MM.1S (cell line): ENCODE measurements around the gene GPR183.

ENCODE experiments used
- DNase-seq: peaks from one replicate; pipeline ENCODE4 v3.0.0-alpha.2; 2015
- H2AFZ ChIP-seq: fragments of 300-600 bp; sonication (generic); 2 replicates; pipeline ENCODE4 v1.6.0; 2016; ENCODE audit warnings: antibody characterized with exemption, low read length
- H3F3A ChIP-seq: fragments of 300-600 bp; sonication (generic); 2 replicates; pipeline ENCODE4 v1.6.1; 2016; ENCODE audit warnings: mild to moderate bottlenecking, antibody characterized with exemption, low read length, moderate library complexity, mixed read lengths; ENCODE audit not compliant: insufficient read depth
- H3K27ac ChIP-seq: fragments of 300-600 bp; sonication (generic); 2 replicates; pipeline ENCODE4 v1.5.1; 2016; ENCODE audit warnings: mild to moderate bottlenecking, low read length
- H3K27me3 ChIP-seq: fragments of 300-600 bp; sonication (generic); replicated peaks from 2 replicates; pipeline ENCODE4 v1.6.0; 2016; ENCODE audit warnings: low read length; ENCODE audit not compliant: insufficient read depth
- H3K36me3 ChIP-seq: fragments of 300-600 bp; sonication (generic); replicated peaks from 2 replicates; pipeline ENCODE4 v1.6.1; 2016; ENCODE audit warnings: mild to moderate bottlenecking, low read length, mixed read lengths; ENCODE audit not compliant: insufficient read depth
- H3K4me1 ChIP-seq: fragments of 300-600 bp; sonication (generic); 2 replicates; pipeline ENCODE4 v1.6.1; 2016; ENCODE audit warnings: low read length, mixed read lengths
- H3K4me2 ChIP-seq: fragments of 300-600 bp; sonication (generic); 2 replicates; pipeline ENCODE4 v1.6.0; 2016; ENCODE audit warnings: low read depth, low read length
- H3K4me3 ChIP-seq: fragments of 300-600 bp; sonication (generic); 2 replicates; pipeline ENCODE4 v1.5.1; 2016; ENCODE audit warnings: low read length, mixed read lengths
- H3K79me2 ChIP-seq: fragments of 300-600 bp; sonication (generic); 2 replicates; pipeline ENCODE4 v1.6.1; 2016; ENCODE audit warnings: mixed run types, low read length, mixed read lengths
- H3K9ac ChIP-seq: fragments of 300-600 bp; sonication (generic); 2 replicates; pipeline ENCODE4 v1.6.1; 2016; ENCODE audit warnings: low read length, mixed read lengths
- H3K9me2 ChIP-seq: fragments of 300-600 bp; sonication (generic); replicated peaks from 2 replicates; pipeline ENCODE4 v1.6.1; 2016; ENCODE audit warnings: mild to moderate bottlenecking, low read length, mixed read lengths; ENCODE audit not compliant: insufficient read depth
- H3K9me3 ChIP-seq: fragments of 300-600 bp; sonication (generic); replicated peaks from 2 replicates; pipeline ENCODE4 v1.6.1; 2016; ENCODE audit warnings: mild to moderate bottlenecking, low read length, mixed read lengths; ENCODE audit not compliant: insufficient read depth
- H4K20me1 ChIP-seq: fragments of 300-600 bp; sonication (generic); 2 replicates; pipeline ENCODE4 v1.6.1; 2016; ENCODE audit warnings: mild to moderate bottlenecking, low read length, moderate library complexity, mixed read lengths; ENCODE audit not compliant: insufficient read depth
- EZH2 ChIP-seq: fragments of 300-600 bp; sonication (generic); optimal IDR thresholded peaks from 2 replicates; pipeline ENCODE3; 2017; ENCODE audit warnings: low read depth, mild to moderate bottlenecking, antibody characterized with exemption, low read length, mixed read lengths
- EZH2phosphoT487 ChIP-seq: fragments of 300-600 bp; sonication (generic); IDR thresholded peaks from 2 replicates; pipeline ENCODE4 v1.6.1; 2018; ENCODE audit warnings: antibody characterized with exemption, low read length
- TF ChIP-seq, protein P1 (sequence below): fragments of 300-600 bp; sonication (generic); IDR thresholded peaks from 2 replicates; pipeline ENCODE4 v1.5.1; 2016; ENCODE audit warnings: antibody characterized with exemption, low read length, mixed read lengths

The GPR183 gene

DNA sequence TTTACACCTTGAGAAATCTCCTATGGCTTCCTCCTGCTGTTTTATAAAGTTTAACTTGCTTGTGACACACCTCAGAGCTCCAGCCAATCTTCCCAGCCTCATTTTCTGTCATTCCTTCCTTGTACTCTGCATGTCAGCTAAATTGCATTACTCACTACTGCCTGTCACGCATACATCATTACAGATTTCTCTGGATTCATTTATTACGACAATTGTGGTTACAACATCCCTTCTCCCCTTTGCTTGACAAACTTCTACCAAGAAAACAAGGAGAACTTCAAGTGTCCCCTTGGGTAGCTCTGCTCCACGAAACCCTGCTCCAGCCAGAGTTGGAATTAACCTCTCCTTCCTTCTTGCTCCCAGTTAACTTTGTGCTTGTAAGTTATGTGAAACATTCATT, 27.0 kb downstream of the GPR183 start:
- Histone ChIP-seq H3K4me3 (no peak overlapping the region), H3K9me3 (no peaks in the 10 kb centered on the region), H3K79me2 (no peaks in the 10 kb centered on the region), H3K4me1 (peaks cover 10% of the 10 kb centered on the region), H3F3A (no peaks in the 10 kb centered on the region), H3K27me3 (no peaks in the 10 kb centered on the region), H3K9ac (no peak overlapping the region), H3K9me2 (no peaks in the 10 kb centered on the region), H4K20me1 (no peaks in the 10 kb centered on the region), H3K36me3 (no peaks in the 10 kb centered on the region), H2AFZ (no peak overlapping the region), H3K27ac (no peak overlapping the region), H3K4me2 (no peak overlapping the region)
- no peak for DNase-seq
- no peak for TF ChIP-seq EZH2
- TF ChIP-seq, protein P1, sequence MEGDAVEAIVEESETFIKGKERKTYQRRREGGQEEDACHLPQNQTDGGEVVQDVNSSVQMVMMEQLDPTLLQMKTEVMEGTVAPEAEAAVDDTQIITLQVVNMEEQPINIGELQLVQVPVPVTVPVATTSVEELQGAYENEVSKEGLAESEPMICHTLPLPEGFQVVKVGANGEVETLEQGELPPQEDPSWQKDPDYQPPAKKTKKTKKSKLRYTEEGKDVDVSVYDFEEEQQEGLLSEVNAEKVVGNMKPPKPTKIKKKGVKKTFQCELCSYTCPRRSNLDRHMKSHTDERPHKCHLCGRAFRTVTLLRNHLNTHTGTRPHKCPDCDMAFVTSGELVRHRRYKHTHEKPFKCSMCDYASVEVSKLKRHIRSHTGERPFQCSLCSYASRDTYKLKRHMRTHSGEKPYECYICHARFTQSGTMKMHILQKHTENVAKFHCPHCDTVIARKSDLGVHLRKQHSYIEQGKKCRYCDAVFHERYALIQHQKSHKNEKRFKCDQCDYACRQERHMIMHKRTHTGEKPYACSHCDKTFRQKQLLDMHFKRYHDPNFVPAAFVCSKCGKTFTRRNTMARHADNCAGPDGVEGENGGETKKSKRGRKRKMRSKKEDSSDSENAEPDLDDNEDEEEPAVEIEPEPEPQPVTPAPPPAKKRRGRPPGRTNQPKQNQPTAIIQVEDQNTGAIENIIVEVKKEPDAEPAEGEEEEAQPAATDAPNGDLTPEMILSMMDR: no peak
- no peak for TF ChIP-seq EZH2phosphoT487

DNA sequence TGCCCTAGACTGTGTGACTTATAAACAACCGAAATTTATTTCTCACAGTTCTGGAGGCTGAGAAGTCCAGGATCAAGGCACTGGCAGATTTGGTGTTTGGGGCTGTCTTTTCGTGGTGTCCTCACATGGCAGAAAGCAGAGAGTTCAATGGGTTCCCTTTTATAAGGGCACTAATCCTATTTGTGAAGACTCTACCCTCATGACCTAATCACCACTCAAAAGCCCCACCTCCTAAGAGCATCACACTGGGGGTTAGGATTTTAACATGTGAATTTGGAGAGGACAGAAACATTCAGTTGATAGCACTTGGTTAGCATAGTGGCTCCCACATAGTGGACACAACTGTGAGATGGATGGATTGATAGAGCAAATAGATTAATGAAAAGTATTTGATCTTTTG, 27.6 kb downstream of the GPR183 start:
- no peak overlapping the region for H3K27ac ChIP-seq
- H3F3A ChIP-seq: no peaks in the 10 kb centered on the region
- H3K27me3 ChIP-seq: no peaks in the 10 kb centered on the region
- no peak overlapping the region for H2AFZ ChIP-seq
- no peaks in the 10 kb centered on the region for H3K36me3 ChIP-seq
- H3K9ac ChIP-seq: no peak overlapping the region
- no peaks in the 10 kb centered on the region for H3K79me2 ChIP-seq
- H3K9me3 ChIP-seq: no peaks in the 10 kb centered on the region
- TF ChIP-seq EZH2phosphoT487: no peak
- no peak for TF ChIP-seq EZH2
- TF ChIP-seq, protein P1: no peak
- no peak overlapping the region for H3K4me3 ChIP-seq
- DNase-seq: no peak
- peaks cover 10% of the 10 kb centered on the region for H3K4me1 ChIP-seq
- no peaks in the 10 kb centered on the region for H3K9me2 ChIP-seq
- H3K4me2 ChIP-seq: no peak overlapping the region
- no peaks in the 10 kb centered on the region for H4K20me1 ChIP-seq

DNA sequence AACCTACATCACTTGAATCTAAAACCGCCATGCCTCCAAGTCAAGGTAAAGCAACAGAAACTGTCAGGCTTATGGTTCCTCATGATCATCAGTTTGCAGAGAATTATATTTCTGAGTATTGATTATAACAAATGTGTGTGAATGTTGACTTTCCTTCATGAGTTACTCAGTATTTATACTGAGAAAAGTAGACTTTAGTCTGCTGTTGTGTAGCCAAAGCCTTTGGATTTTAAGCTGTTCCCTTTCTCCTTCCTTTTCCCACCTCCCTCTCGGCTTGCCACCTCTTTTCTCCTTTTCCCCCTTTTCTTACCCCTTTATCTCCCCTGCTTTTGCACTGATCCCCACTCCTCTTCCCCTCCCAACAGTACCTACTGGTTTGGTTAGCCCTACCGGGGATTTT, 28.4 kb downstream of the GPR183 start:
- Histone ChIP-seq H3K9me2 (no peaks in the 10 kb centered on the region), H3K79me2 (no peaks in the 10 kb centered on the region), H4K20me1 (no peaks in the 10 kb centered on the region), H3K27ac (no peak overlapping the region), H3K4me1 (peaks cover 10% of the 10 kb centered on the region), H2AFZ (no peak overlapping the region), H3K4me2 (no peak overlapping the region), H3F3A (no peaks in the 10 kb centered on the region), H3K4me3 (no peak overlapping the region), H3K9me3 (no peaks in the 10 kb centered on the region), H3K27me3 (no peaks in the 10 kb centered on the region), H3K9ac (no peak overlapping the region), H3K36me3 (no peaks in the 10 kb centered on the region)
- DNase-seq: no peak
- TF ChIP-seq EZH2phosphoT487: no peak
- no peak for TF ChIP-seq EZH2
- TF ChIP-seq, protein P1: no peak
